Mesothelial cell of epicardium (in vitro differentiated cells): ENCODE measurements around the gene GGT1. TPM values are rescaled to one million over a fixed set of nuclear protein-coding genes. Genes with fewer than 3 reads are reported as not detected.
"Not testable (repeated sequence)": the region's sequence is repeated elsewhere in the genome, so short reads cannot be mapped to it uniquely, and the experiment has no call there.

Source experiments
- DNase-seq, 2 experiments: peaks; one replicate each; pipeline ENCODE4 v3.0.0; 2021; ENCODE audit warnings: low spot score in 2 of 2; ENCODE audit not compliant: unreplicated experiment in 2 of 2
- H3K27ac Mint-ChIP-seq: 2 replicates; pipeline ENCODE4 v1.8.0; 2021; ENCODE audit warnings: mixed read lengths
- H3K27me3 Mint-ChIP-seq: 2 replicates; pipeline ENCODE4 v1.8.0; 2021; ENCODE audit warnings: low read depth, mixed read lengths
- H3K36me3 Mint-ChIP-seq: 2 replicates; pipeline ENCODE4 v1.8.0; 2021; ENCODE audit warnings: mixed read lengths
- H3K4me1 Mint-ChIP-seq: 2 replicates; pipeline ENCODE4 v1.8.0; 2021; ENCODE audit warnings: mixed read lengths
- H3K4me3 Mint-ChIP-seq: 2 replicates; pipeline ENCODE4 v1.8.0; 2021; ENCODE audit warnings: mild to moderate bottlenecking, moderate library complexity, mixed read lengths
- H3K9me3 Mint-ChIP-seq: 2 replicates; pipeline ENCODE4 v1.8.0; 2021; ENCODE audit warnings: mixed read lengths
- total RNA-seq: library from RNA; stranded (reverse); gene quantifications from 3 replicates; pipeline ENCODE4 v1.2.1, GENCODE V29; 2021

The GGT1 gene
- total RNA-seq, 1 donor from 2014 or later, result 17.5 TPM

GRCh38 chr22:24650884-24651283 is 47.9 kb downstream of the GGT1 start:
- not testable (repeated sequence) for H3K4me3 Mint-ChIP-seq

GRCh38 chr22:24665395-24665794 is 62.4 kb downstream of the GGT1 start:
- H3K36me3 Mint-ChIP-seq, DNase-seq, H3K9me3 Mint-ChIP-seq, H3K4me1 Mint-ChIP-seq, H3K27ac Mint-ChIP-seq, H3K4me3 Mint-ChIP-seq: not testable (repeated sequence)
- H3K27me3 Mint-ChIP-seq, result peaks cover 12% of the 10 kb centered on the region

More at GRCh38 chr22:24650884-24651283, 47.9 kb downstream of the GGT1 start:
- not testable (repeated sequence) for H3K4me1 Mint-ChIP-seq, H3K27me3 Mint-ChIP-seq, H3K9me3 Mint-ChIP-seq, H3K36me3 Mint-ChIP-seq, H3K27ac Mint-ChIP-seq
- DNase-seq, result peak in 1 of 2 experiments; percentile 85

GRCh38 chr22:24667904-24668303 is 64.9 kb downstream of the GGT1 start:
- H3K9me3 Mint-ChIP-seq, H3K4me3 Mint-ChIP-seq, H3K4me1 Mint-ChIP-seq, H3K36me3 Mint-ChIP-seq, DNase-seq, H3K27ac Mint-ChIP-seq: not testable (repeated sequence)
- peaks cover 12% of the 10 kb centered on the region for H3K27me3 Mint-ChIP-seq

GRCh38 chr22:24672532-24672931 is 69.5 kb downstream of the GGT1 start:
- H3K27me3 Mint-ChIP-seq, H3K36me3 Mint-ChIP-seq, H3K4me1 Mint-ChIP-seq, H3K4me3 Mint-ChIP-seq, DNase-seq, H3K9me3 Mint-ChIP-seq, H3K27ac Mint-ChIP-seq: not testable (repeated sequence)

Other genes starting within 250 kb of the GGT1 start
- 8.3 to 10.8 TPM (median 9.4 TPM) in 3 replicates for gene ADORA2A, start 175.6 kb upstream of the GGT1 start, total RNA-seq
- 1.3 to 1.5 TPM (median 1.3 TPM) in 3 replicates for gene UPB1, start 107.9 kb upstream of the GGT1 start, total RNA-seq
- 79.4 to 83.6 TPM (median 83.2 TPM) in 3 replicates for gene GUCD1, start 48.1 kb upstream of the GGT1 start, total RNA-seq
- gene SNRPD3, start 47.2 kb upstream of the GGT1 start, total RNA-seq, result 95.1 to 110 TPM (median 102 TPM) in 3 replicates
- gene LRRC75B, start 10.1 kb upstream of the GGT1 start, total RNA-seq, result 28.7 to 32.5 TPM (median 30.8 TPM) in 3 replicates
- not detected in 3 replicates for gene PIWIL3, start 171.5 kb downstream of the GGT1 start, total RNA-seq
- 1.1 to 1.7 TPM (median 1.2 TPM) in 3 replicates for gene SGSM1, start 203.0 kb downstream of the GGT1 start, total RNA-seq